Liver (tissue), 9 donors: ENCODE data around the gene TTLL12. TPM values are rescaled to one million over a fixed set of nuclear protein-coding genes. Genes with fewer than 3 reads are reported as not detected.
A peak's percentile ranks its signal among the peaks of the same experiment; 100 is the strongest.

Experiments used
- DNase-seq: peaks from one replicate; pipeline ENCODE4 v3.0.0-alpha.2; 2017; ENCODE audit warnings: low spot score
- H3K27ac ChIP-seq, 2 donors: one replicate each; pipeline ENCODE4 v1.7.0; 2013; ENCODE audit warnings: inconsistent platforms in 2 of 2, low read length in 2 of 2, control low read depth in 1 of 2, low read depth in 1 of 2, mild to moderate bottlenecking in 1 of 2
- H3K27me3 ChIP-seq, 4 donors: one replicate each; pipeline versions ENCODE4 v1.6.1 to v1.7.0; 2013; ENCODE audit warnings: low read length in 3 of 4, inconsistent platforms in 1 of 4, mild to moderate bottlenecking in 1 of 4, moderate library complexity in 1 of 4; ENCODE audit not compliant: control insufficient read depth in 4 of 4, insufficient read depth in 4 of 4
- H3K36me3 ChIP-seq, 4 donors: one replicate each; pipeline versions ENCODE4 v1.6.1 to v1.7.0; 2013; ENCODE audit warnings: low read length in 3 of 4, mild to moderate bottlenecking in 3 of 4, low read depth in 1 of 4, moderate library complexity in 1 of 4; ENCODE audit not compliant: control insufficient read depth in 4 of 4, insufficient read depth in 3 of 4
- H3K4me1 ChIP-seq, 4 donors: one replicate each; pipeline versions ENCODE4 v1.6.1 to v1.7.0; 2013; ENCODE audit warnings: low read length in 3 of 4, mild to moderate bottlenecking in 3 of 4, moderate library complexity in 1 of 4; ENCODE audit not compliant: control insufficient read depth in 4 of 4, insufficient read depth in 4 of 4
- H3K4me3 ChIP-seq, 3 donors: one replicate each; pipeline versions ENCODE4 v1.6.1 to v1.7.0; 2013; ENCODE audit warnings: low read length in 3 of 3, control low read depth in 1 of 3, low read depth in 1 of 3, mild to moderate bottlenecking in 1 of 3
- H3K9ac ChIP-seq, 2 donors: one replicate each; pipeline ENCODE4 v1.7.0; 2013; ENCODE audit warnings: low read length in 2 of 2, mild to moderate bottlenecking in 2 of 2, moderate library complexity in 2 of 2, control low read depth in 1 of 2, low read depth in 1 of 2
- H3K9me3 ChIP-seq, 4 donors: one replicate each; pipeline versions ENCODE4 v1.6.1 to v1.7.0; 2013; ENCODE audit warnings: low read length in 3 of 4; ENCODE audit not compliant: control insufficient read depth in 4 of 4
- ATF3 ChIP-seq: IDR thresholded peaks from 2 replicates; pipeline ENCODE4 v1.6.1; 2016; ENCODE audit warnings: antibody characterized with exemption
- EGR1 ChIP-seq, 2 donors: IDR thresholded peaks; 2 replicates each; pipeline ENCODE4 v1.6.1; 2016 to 2018; ENCODE audit warnings: antibody characterized with exemption in 2 of 2, low read depth in 2 of 2
- FOXA1 ChIP-seq: IDR thresholded peaks from 2 replicates; pipeline ENCODE4 v1.6.1; 2016; ENCODE audit warnings: antibody characterized with exemption
- HNF4A ChIP-seq, 2 donors: conservative IDR thresholded peaks; 2 replicates each; pipeline ENCODE4 v1.6.1; 2016; ENCODE audit warnings: antibody characterized with exemption in 2 of 2, mild to moderate bottlenecking in 2 of 2
- HNF4G ChIP-seq: IDR thresholded peaks from 2 replicates; pipeline ENCODE4 v1.6.1; 2016; ENCODE audit warnings: antibody characterized with exemption
- JUND ChIP-seq, 2 donors: IDR thresholded peaks; 2 replicates each; pipeline ENCODE4 v1.6.1; 2016; ENCODE audit warnings: antibody characterized with exemption in 2 of 2
- RAD21 ChIP-seq, 2 donors: IDR thresholded peaks; 2 replicates each; pipeline ENCODE4 v1.6.1; 2016; ENCODE audit warnings: antibody characterized with exemption in 2 of 2, mild to moderate bottlenecking in 2 of 2
- REST ChIP-seq: IDR thresholded peaks from 2 replicates; pipeline ENCODE4 v1.6.1; 2016; ENCODE audit warnings: antibody characterized with exemption, mild to moderate bottlenecking
- RXRA ChIP-seq, 2 donors: IDR thresholded peaks; 2 replicates each; pipeline ENCODE4 v1.6.1; 2017 to 2018; ENCODE audit warnings: antibody characterized with exemption in 2 of 2, mild to moderate bottlenecking in 1 of 2
- YY1 ChIP-seq: IDR thresholded peaks from 2 replicates; pipeline ENCODE4 v1.6.1; 2016; ENCODE audit warnings: antibody characterized with exemption, mild to moderate bottlenecking
- WGBS: extraction: QIAGEN DNeasy Blood & Tissue Kit; methylation state at CpG from one replicate; pipeline ENCODE4 v1.1.7; 2013; 5-methylcytosine and 5-hydroxymethylcytosine counted together
- polyA plus RNA-seq, 2 donors: library from polyadenylated mRNA; stranded (reverse) in 1 of 2; unstranded in 1 of 2; fragments of 200-250 nt in 1 of 2; fragments of >200 nt in 1 of 2; fragmentation: Nextera tagmentation in 1 of 2; extraction: Ambion mirVana in 1 of 2; gene quantifications; one replicate each; pipeline versions ENCODE4 v1.2.1 to v1.2.3, GENCODE V29; 2013 to 2015
- total RNA-seq, 2 donors: library from RNA; depleted of rRNA; stranded (reverse); fragments of >200 nt; gene quantifications; one replicate each; pipeline ENCODE4 v1.2.3, GENCODE V29; 2014
- TF ChIP-seq, protein P1 (sequence below): IDR thresholded peaks from 2 replicates; pipeline ENCODE4 v1.6.1; 2016; ENCODE audit warnings: antibody characterized with exemption
- TF ChIP-seq, protein P2 (sequence below): IDR thresholded peaks from 2 replicates; pipeline ENCODE4 v1.6.1; 2016; ENCODE audit warnings: antibody characterized with exemption
- donor health status: healthy.
- donor health status: healthy.
- donor health status: healthy.
- donor health status: healthy.
- donor health status: healthy.

Gene TTLL12
- total and polyA plus RNA-seq, 4 donors, result 13.7 to 43.9 (median 20.5) TPM

DNA sequence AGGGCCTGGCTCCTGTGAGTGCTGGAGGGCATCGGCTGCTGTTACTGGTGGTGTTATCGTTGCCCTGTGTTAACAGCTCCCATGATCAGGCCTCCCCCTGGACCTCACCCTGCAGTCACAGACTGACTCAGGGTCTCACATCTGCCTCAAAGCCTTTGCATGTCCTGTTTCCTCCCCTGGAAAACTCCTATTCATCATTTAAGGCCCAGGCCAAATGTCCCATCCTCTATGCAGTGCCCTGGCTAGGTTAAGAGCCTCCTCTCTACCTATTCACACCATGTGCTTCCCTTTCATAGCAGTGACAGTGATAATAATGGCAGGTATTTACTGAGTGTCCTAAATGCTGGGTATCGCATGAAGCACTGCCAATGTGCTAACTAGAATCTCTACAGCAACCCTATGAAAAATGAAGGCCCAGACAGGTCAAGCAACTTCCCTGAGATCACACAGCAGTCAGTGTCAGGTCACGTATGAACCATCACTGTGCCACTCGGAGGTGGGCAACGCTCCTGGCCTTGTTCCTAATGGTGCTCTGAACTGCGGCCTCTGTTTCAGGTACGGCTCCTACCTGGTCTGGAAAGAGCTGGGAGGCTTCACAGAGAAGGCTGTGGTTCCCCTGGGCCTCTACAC lies 26.3 kb downstream of the TTLL12 start:
- Histone ChIP-seq H3K4me1 (peaks cover 0 to 6% (median 2%) of the 10 kb centered on the region in 4 donors), H3K27me3 (no peaks in the 10 kb centered on the region), H3K27ac (no peak overlapping the region), H3K36me3 (no peaks in the 10 kb centered on the region), H3K4me3 (no peak overlapping the region), H3K9me3 (no peaks in the 10 kb centered on the region), H3K9ac (no peak overlapping the region)
- DNase-seq, result no peak
- TF ChIP-seq JUND (IDR thresholded peaks at IDR 0.05), result no peak
- no peak for TF ChIP-seq HNF4A (conservative IDR thresholded peaks at IDR 0.05)
- TF ChIP-seq, protein P1, sequence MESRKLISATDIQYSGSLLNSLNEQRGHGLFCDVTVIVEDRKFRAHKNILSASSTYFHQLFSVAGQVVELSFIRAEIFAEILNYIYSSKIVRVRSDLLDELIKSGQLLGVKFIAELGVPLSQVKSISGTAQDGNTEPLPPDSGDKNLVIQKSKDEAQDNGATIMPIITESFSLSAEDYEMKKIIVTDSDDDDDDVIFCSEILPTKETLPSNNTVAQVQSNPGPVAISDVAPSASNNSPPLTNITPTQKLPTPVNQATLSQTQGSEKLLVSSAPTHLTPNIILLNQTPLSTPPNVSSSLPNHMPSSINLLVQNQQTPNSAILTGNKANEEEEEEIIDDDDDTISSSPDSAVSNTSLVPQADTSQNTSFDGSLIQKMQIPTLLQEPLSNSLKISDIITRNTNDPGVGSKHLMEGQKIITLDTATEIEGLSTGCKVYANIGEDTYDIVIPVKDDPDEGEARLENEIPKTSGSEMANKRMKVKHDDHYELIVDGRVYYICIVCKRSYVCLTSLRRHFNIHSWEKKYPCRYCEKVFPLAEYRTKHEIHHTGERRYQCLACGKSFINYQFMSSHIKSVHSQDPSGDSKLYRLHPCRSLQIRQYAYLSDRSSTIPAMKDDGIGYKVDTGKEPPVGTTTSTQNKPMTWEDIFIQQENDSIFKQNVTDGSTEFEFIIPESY, result no peak
- no peak for TF ChIP-seq HNF4G
- no peak for TF ChIP-seq EGR1 (IDR thresholded peaks at IDR 0.05; ENCODE audit: low read depth in 2 of 2)
- no peak for TF ChIP-seq FOXA1
- TF ChIP-seq RAD21 (IDR thresholded peaks at IDR 0.05), result no peak
- TF ChIP-seq, protein P2, sequence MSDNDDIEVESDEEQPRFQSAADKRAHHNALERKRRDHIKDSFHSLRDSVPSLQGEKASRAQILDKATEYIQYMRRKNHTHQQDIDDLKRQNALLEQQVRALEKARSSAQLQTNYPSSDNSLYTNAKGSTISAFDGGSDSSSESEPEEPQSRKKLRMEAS, result no peak
- TF ChIP-seq RXRA (IDR thresholded peaks at IDR 0.05), result no peak
- TF ChIP-seq REST, result no peak
- no peak for TF ChIP-seq ATF3
- WGBS, result 95% methylated on average over 8 of the region's 8 CpGs

GRCh38 chr22:43159484-43160178 lies 27.3 kb downstream of the TTLL12 start:
- H3K27me3 ChIP-seq, result no peaks in the 10 kb centered on the region
- DNase-seq, result no peak
- peaks cover 0 to 6% (median 2%) of the 10 kb centered on the region in 4 donors for H3K4me1 ChIP-seq
- H3K9me3 ChIP-seq, result no peaks in the 10 kb centered on the region
- no peak overlapping the region for H3K9ac ChIP-seq
- WGBS, result 77% methylated on average over 18 of the region's 18 CpGs
- H3K36me3 ChIP-seq, result no peaks in the 10 kb centered on the region
- TF ChIP-seq EGR1 (IDR thresholded peaks at IDR 0.05; ENCODE audit: low read depth in 2 of 2), result no peak
- no peak for TF ChIP-seq HNF4G
- TF ChIP-seq YY1, result no peak
- peak in 1 of 2 donors; percentile 39 for TF ChIP-seq RAD21 (IDR thresholded peaks at IDR 0.05)
- TF ChIP-seq RXRA (IDR thresholded peaks at IDR 0.05), result no peak
- H3K4me3 ChIP-seq, result no peak overlapping the region
- H3K27ac ChIP-seq, result no peak overlapping the region
